ENCODE data around the gene TMIE. TPM values are rescaled to one million over a fixed set of nuclear protein-coding genes. Genes with fewer than 3 reads are reported as not detected.

Gene TMIE
- total and polyA plus RNA-seq, 2 of the 8 experiments (the other 6 are each of a cell fraction or from before 2014, with no cell fraction given): 0.45 to 0.67 TPM

DNA sequence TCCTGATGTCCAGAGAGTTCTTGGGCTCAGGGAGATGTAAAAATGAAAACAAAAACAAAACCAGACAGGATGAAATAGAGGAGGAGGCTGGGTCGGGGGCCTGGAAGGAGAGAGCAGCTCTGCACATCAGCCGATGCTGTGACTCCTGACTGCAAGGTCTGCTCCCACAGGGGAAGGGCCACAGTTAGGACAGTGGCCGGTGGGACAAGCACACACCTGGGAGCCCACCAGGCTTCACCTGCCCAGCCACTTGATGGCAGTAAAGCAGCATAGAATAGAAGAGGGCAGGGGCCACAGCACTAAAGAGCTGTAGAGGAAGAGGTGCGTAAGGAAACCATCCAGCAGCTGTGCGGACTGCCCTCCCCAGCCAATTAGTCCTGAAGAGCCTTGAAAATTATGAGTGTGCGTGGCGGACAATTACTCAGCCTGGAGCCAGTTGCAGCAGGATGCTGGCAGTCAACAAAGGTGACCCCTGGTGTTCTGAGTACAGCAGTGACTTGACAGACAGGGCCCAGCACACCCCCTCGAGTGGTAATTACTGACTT is 37.5 kb upstream of the TMIE start:
- Histone ChIP-seq H3K14ac (ENCODE audit: insufficient read length) (no peak overlapping the region), H3K27ac (ENCODE audit: low read depth, low read length) (no peak overlapping the region), H2AFZ (ENCODE audit: low read length) (no peak overlapping the region), H3K36me3 (ENCODE audit: control insufficient read depth in 2 of 4, insufficient read depth in 4 of 4, low read length in 3 of 4) (no peaks in the 10 kb centered on the region), H3K23ac (ENCODE audit: insufficient read length) (no peak overlapping the region), H2BK15ac (ENCODE audit: low read length) (peak overlapping the region; percentile 36; the same call in 1 of the 2 replicates), H2BK5ac (ENCODE audit: low read depth, low read length) (no peak overlapping the region), H2AK5ac (ENCODE audit: low read depth, low read length) (no peak overlapping the region), H2BK12ac (ENCODE audit: low read depth, low read length) (peak overlapping the region; percentile 9; the same call in 1 of the 2 replicates), H3K4ac (replicated peaks; ENCODE audit: insufficient read length, low read depth, low read length) (no peak overlapping the region), H4K5ac (ENCODE audit: insufficient read length, low read depth, low read length) (no peak overlapping the region), H3K9ac (replicated peaks in 1 of 4; ENCODE audit: extremely low read depth in 1 of 4, low read depth in 3 of 4, low read length in 3 of 4) (no peak overlapping the region), H3K4me3 (ENCODE audit: extremely low read depth in 1 of 4, insufficient read depth in 2 of 4, low read depth in 3 of 4, low read length in 4 of 4) (no peak overlapping the region), H4K8ac (ENCODE audit: extremely low read depth, insufficient read depth, low read length) (no peak overlapping the region), H3K9me3 (ENCODE audit: insufficient read depth in 2 of 2, low read depth in 1 of 2, low read length in 1 of 2) (no peaks in the 10 kb centered on the region), H3K27me3 (replicated peaks in 1 of 4; ENCODE audit: control insufficient read depth in 3 of 4, extremely low read depth in 1 of 4, insufficient read depth in 3 of 4, low read length in 3 of 4) (no peaks in the 10 kb centered on the region; a peak in 1 of 7 replicates), H3K56ac (replicated peaks; ENCODE audit: insufficient read length, low read depth, low read length) (no peak overlapping the region), H4K91ac (replicated peaks; ENCODE audit: insufficient read length, low read length) (no peak overlapping the region), H2BK20ac (ENCODE audit: low read length) (no peak overlapping the region), H2BK120ac (replicated peaks; ENCODE audit: low read depth, low read length) (no peak overlapping the region), H3K23me2 (ENCODE audit: low read depth, low read length) (no peaks in the 10 kb centered on the region), H3K79me1 (ENCODE audit: low read depth, low read length) (no peaks in the 10 kb centered on the region), H3K4me2 (ENCODE audit: insufficient read depth in 1 of 2, low read depth in 2 of 2, low read length in 2 of 2) (no peak overlapping the region), H4K20me1 (replicated peaks in 1 of 2; ENCODE audit: control insufficient read depth in 1 of 2, insufficient read depth in 2 of 2, low read length in 2 of 2) (no peaks in the 10 kb centered on the region), H3K18ac (ENCODE audit: extremely low read depth, low read length) (no peak overlapping the region), H3K4me1 (replicated peaks in 1 of 4; ENCODE audit: control insufficient read depth in 3 of 4, insufficient read depth in 4 of 4, low read length in 3 of 4) (peaks cover 22 to 41% (median 28%) of the 10 kb centered on the region in 4 experiments), H3K79me2 (ENCODE audit: control insufficient read depth in 1 of 2, insufficient read depth in 2 of 2, low read length in 2 of 2) (no peaks in the 10 kb centered on the region)
- CTCF ChIA-PET (ENCODE audit: partially characterized antibody): interaction anchor here (0.5 to 5.7 kb wide), 36 partner anchors 8 to 272 kb away, joined by 3 to 41 read pairs (median 4); partner anchors contain the start of gene MYL3
- FAIRE-seq (no peak), DNase-seq (ENCODE audit: low read depth in 1 of 2, low spot score in 2 of 2) (peak in 1 of 2 experiments; percentile 62)
- TF ChIP-seq TAF7 (optimal IDR thresholded peaks at IDR 0.05; ENCODE audit: borderline replicate concordance, low read depth, low read length) (no peak), RAD21 (IDR thresholded peaks at IDR 0.05 in 1 of 2, conservative IDR thresholded peaks at IDR 0.05 in 1 of 2; ENCODE audit: low read depth in 2 of 2, low read length in 2 of 2) (peak; percentile 72 to 83)
- TF ChIP-seq, protein P1, sequence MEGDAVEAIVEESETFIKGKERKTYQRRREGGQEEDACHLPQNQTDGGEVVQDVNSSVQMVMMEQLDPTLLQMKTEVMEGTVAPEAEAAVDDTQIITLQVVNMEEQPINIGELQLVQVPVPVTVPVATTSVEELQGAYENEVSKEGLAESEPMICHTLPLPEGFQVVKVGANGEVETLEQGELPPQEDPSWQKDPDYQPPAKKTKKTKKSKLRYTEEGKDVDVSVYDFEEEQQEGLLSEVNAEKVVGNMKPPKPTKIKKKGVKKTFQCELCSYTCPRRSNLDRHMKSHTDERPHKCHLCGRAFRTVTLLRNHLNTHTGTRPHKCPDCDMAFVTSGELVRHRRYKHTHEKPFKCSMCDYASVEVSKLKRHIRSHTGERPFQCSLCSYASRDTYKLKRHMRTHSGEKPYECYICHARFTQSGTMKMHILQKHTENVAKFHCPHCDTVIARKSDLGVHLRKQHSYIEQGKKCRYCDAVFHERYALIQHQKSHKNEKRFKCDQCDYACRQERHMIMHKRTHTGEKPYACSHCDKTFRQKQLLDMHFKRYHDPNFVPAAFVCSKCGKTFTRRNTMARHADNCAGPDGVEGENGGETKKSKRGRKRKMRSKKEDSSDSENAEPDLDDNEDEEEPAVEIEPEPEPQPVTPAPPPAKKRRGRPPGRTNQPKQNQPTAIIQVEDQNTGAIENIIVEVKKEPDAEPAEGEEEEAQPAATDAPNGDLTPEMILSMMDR (IDR thresholded peaks at IDR 0.05; ENCODE audit: control extremely low read depth in 1 of 3, insufficient read depth in 1 of 3, low read depth in 1 of 3, low read length in 3 of 3): peak in 2 of 3 experiments; percentile 63 to 70; a peak in 3 of 4 replicates
- WGBS, 2 experiments (ENCODE audit: extremely low coverage in 1 of 2, insufficient coverage in 1 of 2, insufficient read length in 1 of 2, insufficient replicate concordance in 2 of 2, low coverage in 1 of 2, low lambda C conversion rate in 2 of 2, missing lambda C conversion rate in 1 of 2): 92% methylated on average over 8 of the region's 8 CpGs; no CpG with 5 or more reads in 1 of the 2 experiments
- POLR2A ChIA-PET (ENCODE audit: partially characterized antibody): interaction anchor here (0.8 to 2.0 kb wide), 8 partner anchors 10 to 165 kb away, joined by 3 to 7 read pairs (median 3); no protein-coding TSS in a partner anchor
